GM19043 (cell line): ENCODE data around the gene ELN.
A peak's percentile ranks its signal among the peaks of the same experiment; 100 is the strongest.
"Not testable (repeated sequence)": the region's sequence is repeated elsewhere in the genome, so short reads cannot be mapped to it uniquely, and the experiment has no call there.

ENCODE experiments used
- ATAC-seq: cut with Tn5 transposase; IDR thresholded peaks from one replicate; pipeline ENCODE4 v1.9.1; 2021; ENCODE audit warnings: low read depth; ENCODE audit not compliant: unreplicated experiment

The ELN gene

GRCh38 chr7:74000489-74001149 is 27.4 kb upstream of the ELN start:
- no peak for ATAC-seq

DNA sequence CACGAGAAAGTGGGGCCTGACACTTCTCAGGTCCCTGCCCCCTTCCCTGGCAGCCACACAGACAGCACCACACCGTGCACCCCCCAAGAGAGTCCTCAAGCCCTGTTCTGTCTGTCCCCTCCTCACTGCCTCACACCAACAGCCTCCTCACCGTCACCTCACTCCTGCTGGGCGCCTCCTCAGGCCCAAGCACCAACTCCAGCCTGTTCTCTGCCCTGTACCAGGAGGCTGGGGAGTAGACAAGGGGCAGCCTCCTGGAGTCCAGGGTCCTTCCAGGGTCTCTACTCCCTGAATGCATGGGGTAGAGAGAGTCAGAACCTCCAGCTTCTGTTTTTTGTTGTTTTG is 26.9 kb upstream of the ELN start:
- ATAC-seq, result no peak

- no peak for ATAC-seq
Measured at GRCh38 chr7:74002474-74003017, 25.4 kb upstream of the ELN start.

GRCh38 chr7:74003621-74004020 is 24.4 kb upstream of the ELN start:
- ATAC-seq, result no peak

DNA sequence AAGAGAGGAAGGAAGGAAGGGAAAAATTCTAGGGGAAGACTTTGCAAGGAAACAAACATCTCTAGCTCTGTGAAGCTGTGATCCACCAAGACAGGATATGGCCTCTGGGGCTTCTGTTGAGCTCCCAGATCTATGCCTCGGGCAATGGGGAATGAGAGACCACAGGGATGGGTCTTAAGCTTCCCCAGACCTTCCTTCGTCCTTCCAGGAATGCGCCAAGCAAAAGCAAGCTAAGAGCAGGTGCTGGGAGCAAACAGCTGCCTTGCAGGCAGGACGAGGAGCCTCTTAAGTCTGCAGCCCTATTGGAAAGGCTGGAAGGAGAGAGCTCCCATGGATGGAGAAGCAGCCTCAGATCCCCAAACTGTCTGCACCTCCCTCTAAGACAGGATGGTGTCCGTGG is 21.9 kb upstream of the ELN start:
- ATAC-seq, result no peak

DNA sequence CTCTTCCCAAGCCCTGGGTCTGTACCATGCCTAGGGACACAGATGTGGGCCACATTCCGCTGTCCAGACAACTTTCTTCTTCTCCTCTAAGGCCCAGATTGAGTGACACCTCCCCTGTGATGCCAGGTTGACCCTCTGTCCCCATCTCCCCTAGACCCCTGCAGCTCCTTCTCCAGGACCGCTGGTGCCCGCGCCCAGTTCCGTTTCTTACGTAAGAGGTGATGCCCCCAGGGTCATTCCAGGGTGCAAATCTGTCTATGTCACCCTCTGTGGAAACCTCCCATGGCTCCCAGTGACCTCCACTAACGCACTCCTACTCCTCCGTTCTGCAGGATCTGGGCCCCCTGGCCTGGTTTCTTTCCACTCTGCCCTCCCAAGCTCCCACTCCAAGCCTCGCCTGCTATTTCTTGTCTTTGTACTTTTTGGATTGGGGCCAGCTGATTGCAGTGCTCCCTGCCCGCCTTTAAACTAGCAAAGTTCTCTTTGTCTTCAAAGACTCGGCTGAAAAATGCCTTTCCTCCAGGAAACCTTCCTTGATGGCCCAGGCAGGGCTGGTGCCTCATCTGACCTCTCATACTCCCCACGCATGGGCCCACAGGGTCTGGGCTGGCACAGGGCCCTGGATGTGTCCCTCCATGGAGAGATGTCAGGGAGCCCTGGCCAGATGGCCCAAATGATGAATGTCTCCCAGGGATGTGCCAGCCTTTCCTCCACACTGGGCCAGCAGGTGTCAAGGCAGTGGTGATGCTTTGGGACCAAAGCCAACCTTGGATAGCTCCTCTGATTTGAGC is 21.3 kb upstream of the ELN start:
- ATAC-seq, result no peak

GRCh38 chr7:74007242-74007567 is 20.8 kb upstream of the ELN start:
- no peak for ATAC-seq

DNA sequence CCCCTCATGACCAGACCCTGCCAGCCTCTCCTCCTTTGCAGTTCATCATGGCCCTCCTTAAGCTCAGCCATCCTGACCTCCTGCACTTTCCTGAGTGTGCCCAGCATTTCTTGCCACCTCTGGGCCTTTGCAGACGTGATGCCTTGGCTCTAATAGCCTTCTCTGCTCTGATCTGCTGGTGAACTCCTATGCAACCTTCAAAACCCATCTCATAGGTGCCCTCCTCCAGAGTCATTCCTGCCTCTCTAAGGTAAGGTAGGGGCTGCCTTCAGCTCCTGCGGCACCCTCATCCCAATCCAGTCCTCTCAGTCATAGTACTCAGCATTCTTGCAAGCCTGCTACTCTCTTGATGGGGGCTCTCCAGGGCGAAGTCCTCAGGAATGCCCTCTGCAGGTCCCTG is 19.3 kb upstream of the ELN start:
- ATAC-seq, result no peak

DNA sequence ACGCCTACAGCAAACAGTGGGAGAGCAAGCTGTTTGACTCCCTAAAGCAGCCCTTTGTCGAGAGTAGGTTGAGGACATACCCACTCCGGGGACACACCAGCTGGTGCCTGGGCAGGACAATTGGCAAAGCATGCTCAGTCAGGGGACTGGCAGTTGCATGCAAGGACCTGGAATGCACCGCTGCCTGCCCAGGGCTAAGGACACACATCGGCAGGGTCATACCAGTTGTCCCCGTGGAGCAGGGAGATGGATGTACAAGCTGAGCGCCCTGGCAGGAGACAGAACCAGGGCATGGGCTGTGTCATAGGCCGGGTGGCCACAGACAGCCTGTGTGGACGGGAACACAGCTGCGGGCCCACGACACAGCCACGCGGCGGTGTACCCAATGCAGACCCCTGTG is 18.3 kb upstream of the ELN start:
- ATAC-seq, result no peak

- no peak for ATAC-seq
Measured at GRCh38 chr7:74010407-74010806, 17.6 kb upstream of the ELN start.

DNA sequence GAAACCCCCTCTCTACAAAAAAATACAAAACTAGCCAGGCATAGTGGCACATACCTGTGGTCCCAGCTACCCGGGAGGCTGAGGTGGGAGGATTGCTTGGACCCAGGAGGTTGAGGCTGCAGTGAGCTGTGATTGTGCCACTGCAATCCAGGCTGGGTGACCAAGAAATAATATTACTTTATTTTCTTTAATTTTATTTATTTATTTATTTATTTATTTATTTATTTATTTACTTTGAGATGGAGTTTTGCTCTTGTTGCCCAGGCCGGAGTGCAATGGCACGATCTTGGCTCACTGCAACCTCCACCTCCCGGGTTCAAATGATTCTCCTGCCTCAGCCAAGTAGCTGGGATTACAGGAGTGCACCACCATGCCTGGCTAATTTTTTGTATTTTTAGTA is 16.6 kb upstream of the ELN start:
- ATAC-seq, result not testable (repeated sequence)

GRCh38 chr7:74012842-74013249 is 15.1 kb upstream of the ELN start:
- peak; percentile 92 for ATAC-seq

- ATAC-seq, result no peak
Measured at GRCh38 chr7:74013539-74014272, 14.3 kb upstream of the ELN start.

DNA sequence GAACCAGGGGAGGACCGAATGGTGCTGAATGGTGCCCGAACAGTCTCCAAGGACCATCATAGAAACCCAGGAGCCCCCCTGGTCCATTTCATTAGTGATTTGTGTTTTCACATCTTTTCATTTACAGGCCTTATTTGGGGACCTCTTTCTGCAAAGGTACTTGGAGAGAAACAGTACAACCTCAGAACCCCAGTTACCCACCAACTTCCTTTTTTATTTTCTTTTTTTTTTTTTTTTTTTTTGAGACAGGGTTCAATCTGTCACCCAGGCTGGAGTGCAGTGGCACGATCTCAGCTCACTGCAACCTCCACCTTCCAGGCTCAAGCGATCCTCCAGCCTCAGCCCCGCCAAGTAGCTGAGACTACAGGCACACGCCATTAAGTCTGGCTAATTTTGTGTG is 13.0 kb upstream of the ELN start:
- no peak for ATAC-seq

DNA sequence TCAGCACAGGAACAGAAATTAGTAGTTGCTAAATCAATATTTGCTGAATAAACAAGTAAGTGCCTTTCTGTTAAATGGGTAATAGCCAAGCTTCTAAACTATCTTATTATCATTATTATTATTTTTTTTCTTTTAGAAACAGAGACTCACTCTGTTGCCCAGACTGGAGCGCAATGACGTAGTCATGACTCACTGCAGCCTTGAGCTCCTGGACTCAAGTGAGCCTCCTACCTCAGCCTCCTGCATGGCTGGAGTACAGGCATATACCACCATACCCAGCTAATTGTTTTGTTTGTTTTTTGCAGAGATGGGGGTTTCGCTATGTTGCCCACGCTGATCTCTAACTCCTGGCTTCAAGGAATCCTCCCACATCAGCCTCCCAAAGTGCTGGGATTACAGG is 12.3 kb upstream of the ELN start:
- no peak for ATAC-seq

DNA sequence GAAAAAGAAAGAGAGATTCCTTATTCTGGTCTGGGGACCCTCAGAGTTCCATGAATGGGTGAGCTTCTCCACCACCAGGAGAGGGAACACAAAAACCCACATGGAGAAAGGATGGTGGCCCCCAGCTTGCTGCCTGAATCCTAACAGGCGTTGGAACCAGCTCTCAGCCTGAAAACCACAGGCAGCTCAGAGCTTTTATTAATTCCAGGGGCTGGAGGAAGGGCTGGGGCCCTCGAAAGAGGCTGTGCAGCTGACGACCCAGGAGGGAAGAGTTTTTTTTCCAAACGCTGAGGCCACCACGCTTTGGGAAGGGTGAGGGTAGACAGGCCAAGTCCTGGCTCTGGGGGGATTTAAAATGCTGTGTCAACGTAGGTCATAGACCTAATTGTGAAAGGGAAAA is 10.8 kb upstream of the ELN start:
- no peak for ATAC-seq

DNA sequence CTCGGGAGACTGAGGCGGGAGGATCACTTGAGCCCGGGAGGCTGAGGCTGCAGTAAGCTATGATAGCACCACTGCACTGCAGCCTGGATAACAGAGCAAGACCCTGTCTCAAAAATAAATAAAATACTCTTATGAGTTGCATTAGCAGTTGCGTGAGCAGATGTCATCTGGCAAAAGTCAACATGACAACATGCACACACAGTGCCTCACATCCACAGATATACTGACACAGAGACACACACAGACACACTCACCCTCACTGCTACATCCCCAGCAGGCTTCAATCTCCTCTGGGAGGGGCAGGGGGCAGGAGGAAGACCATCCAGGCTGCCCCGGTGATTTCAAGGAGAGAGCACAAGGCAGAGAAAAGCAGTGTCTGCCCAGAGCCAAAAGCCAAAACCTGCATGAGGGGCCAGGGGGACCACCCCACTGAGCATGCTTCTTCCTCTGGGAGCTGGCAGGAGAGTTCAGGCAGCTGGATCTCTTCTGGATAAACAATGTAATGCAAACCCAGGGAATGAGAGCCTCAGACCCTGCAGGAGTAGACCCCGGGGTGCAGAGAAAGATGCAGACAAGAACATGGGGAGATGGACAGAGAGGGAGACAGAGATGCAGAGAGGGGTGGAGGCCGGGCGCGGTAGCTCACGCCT is 9.6 kb upstream of the ELN start:
- no peak for ATAC-seq

DNA sequence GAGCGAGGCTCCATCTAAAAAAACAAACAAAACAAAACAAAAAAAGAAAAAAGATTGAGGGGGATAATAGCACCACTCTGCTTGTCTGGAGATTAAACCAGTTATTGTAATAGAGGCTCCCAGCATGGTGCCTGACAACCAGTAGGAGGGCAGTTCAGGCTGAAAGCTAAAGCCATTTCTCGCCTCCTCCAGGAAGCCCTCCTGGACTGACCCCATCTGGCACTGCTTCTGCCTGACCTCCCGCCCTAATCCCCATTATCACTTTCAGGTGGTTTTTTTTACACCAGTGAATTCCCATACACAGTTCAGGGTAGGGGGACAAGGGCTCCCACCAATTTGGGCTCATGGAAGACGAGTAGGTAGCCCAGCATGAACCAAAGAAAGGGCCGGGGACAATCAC is 8.8 kb upstream of the ELN start:
- no peak for ATAC-seq

DNA sequence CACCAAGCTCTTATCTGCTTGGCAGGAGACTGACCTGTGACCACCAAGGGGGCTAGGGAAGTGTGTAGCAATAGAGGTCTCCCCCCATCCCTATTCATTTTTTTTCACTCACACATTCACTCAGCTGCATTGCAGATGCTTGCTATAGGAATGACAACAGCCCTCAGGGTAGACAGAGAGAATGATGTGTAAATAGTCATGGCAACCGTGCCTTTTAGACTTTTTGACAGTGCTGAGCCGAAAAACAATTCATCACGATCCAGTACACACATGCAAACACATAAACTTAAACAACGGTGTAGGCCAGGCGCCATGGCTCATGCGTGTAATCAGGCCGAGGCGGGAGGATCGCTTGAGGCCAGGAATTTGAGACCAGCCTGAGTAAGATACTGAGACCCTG is 7.6 kb upstream of the ELN start:
- no peak for ATAC-seq

- ATAC-seq, result no peak
Measured at GRCh38 chr7:74021546-74022320, 6.2 kb upstream of the ELN start.
